Esophagus squamous epithelium (tissue), 4 donors: ENCODE results near the gene IER2.

Experiments
- POLR2A ChIP-seq, 4 donors: fragments of 450-650 bp; IDR thresholded peaks; one replicate each; pipeline ENCODE4 v1.6.1; 2017; ENCODE audit warnings: antibody characterized with exemption in 4 of 4, mild to moderate bottlenecking in 4 of 4, moderate library complexity in 3 of 4
- TF ChIP-seq, protein P1 (sequence below), 6 experiments: fragments of 450-650 bp in 4 of 6; fragments of 200-600 bp in 2 of 6; sonication (generic) in 2 of 6; IDR thresholded peaks; one replicate each; pipeline ENCODE4 v1.5.1; 2016 to 2019; ENCODE audit warnings: antibody characterized with exemption in 6 of 6, mild to moderate bottlenecking in 4 of 6, moderate library complexity in 4 of 6

DNA sequence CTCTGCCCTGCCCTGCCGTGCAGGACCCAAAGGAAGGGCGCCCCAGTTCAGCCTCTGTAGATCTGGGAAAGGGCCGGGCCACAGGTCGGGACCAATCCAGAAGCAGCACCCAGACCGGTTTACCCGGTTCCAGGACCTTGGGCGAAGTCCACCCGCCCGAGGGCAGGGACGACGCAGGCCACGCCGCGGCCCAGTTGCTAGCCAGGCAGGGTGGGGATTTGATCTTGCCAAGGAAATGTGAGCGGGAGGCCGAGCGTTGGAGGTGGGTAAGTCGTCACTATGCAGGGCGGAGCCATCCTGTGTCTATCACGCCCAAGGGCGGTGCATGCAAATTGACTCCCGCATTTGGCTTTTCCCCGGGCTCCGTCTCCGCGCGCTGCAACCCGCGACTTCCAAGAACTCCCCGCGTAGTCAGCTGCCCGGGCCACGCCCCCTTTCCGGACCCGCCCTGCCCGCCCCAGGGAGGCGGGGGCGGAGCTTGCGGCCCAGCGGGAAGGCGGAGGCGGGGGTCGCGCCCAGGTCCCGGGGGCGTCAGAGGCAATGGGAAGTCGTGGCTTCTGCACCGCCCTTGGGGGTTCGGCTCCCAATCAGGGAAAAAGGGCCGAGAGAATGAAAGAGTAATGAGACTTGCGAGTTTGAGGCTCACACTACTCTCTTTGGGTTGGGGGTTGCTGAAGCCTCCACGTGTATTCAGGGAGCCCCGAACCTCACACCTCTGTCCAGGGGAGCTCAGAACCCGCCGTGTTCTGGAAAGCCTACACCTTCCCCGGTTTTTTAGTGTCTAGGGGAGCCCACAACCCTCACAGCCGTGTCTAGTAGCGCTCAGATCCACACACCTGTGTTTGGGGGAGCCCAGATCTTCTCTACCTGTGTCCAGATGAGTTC lies 12.8 kb downstream of the IER2 start:
- TF ChIP-seq, protein P1, sequence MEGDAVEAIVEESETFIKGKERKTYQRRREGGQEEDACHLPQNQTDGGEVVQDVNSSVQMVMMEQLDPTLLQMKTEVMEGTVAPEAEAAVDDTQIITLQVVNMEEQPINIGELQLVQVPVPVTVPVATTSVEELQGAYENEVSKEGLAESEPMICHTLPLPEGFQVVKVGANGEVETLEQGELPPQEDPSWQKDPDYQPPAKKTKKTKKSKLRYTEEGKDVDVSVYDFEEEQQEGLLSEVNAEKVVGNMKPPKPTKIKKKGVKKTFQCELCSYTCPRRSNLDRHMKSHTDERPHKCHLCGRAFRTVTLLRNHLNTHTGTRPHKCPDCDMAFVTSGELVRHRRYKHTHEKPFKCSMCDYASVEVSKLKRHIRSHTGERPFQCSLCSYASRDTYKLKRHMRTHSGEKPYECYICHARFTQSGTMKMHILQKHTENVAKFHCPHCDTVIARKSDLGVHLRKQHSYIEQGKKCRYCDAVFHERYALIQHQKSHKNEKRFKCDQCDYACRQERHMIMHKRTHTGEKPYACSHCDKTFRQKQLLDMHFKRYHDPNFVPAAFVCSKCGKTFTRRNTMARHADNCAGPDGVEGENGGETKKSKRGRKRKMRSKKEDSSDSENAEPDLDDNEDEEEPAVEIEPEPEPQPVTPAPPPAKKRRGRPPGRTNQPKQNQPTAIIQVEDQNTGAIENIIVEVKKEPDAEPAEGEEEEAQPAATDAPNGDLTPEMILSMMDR (IDR thresholded peaks at IDR 0.05), result no peak
- TF ChIP-seq POLR2A (IDR thresholded peaks at IDR 0.05), result peak in 2 of 4 donors; percentile 49 to 71
